Measurements from ENCODE around the gene MMUT.

DNA sequence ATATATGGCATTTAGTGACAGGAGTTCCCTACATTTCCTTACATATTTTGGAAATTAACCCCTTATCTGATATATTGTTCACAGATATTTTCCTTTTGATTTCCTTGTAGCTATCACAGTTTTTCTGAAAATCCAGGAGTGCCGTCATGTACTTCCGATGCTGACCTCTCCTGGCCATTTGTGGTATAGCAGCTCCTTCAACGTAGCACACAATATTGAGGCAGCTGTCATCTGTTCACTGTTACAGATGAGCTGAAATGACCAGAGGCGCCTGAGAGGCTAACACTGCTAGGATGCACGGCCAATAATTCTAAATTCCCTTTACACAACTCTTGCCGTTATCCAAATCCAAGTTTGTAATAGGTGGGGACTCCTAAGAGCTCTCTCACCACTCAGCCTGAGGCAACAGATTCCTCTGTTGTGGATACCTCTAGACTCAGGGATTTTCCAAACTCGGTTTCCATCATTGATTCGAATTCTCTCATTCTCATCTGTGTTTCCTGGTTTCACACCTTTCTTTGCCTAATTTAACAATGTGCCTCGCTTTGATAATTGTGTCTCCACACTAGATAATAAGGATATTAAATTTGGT, 53.0 kb downstream of the MMUT start:
- TF ChIP-seq CTCF (IDR thresholded peaks at IDR 0.05) (peak; percentile 57 to 80 (median 72)), POLR2A (IDR thresholded peaks at IDR 0.05) (no peak)

Data from upper lobe of left lung (tissue), 4 donors.